ENCODE measurements around the gene SETD2. TPM values are rescaled to one million over a fixed set of nuclear protein-coding genes. Genes with fewer than 3 reads are reported as not detected.
A peak's percentile ranks its signal among the peaks of the same experiment; 100 is the strongest.
"Not testable (repeated sequence)": the region's sequence is repeated elsewhere in the genome, so short reads cannot be mapped to it uniquely, and the experiment has no call there.

The SETD2 gene
- total RNA-seq, 1 experiment from 2014 or later: 38.0 TPM

DNA sequence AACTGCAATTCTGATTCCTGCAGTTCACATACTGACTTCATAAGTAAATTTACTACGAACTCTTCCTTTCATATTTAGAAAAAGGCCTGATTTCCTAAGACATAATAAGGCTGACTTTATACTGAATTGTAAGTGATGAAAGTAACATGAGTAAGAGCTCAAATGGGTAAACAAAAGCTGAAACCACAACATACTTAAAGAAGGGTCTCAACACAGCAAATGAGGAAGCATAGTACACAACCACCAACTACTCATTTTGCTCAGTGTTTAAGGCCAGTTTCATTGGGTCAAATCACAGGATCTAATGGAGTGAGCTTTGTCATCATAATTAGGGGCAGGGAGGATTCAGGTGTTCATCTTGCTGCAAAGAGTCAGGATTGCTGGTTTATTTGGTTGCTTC, 81.4 kb downstream of the SETD2 start:
- intact Hi-C loops (cut with micrococcal nuclease): no loop called here
- Mint-ChIP-seq H3K4me1 (ENCODE audit: insufficient read depth, unreplicated experiment) (no peaks in the 10 kb centered on the region), H3K27me3 (ENCODE audit: insufficient read depth, unreplicated experiment) (no peaks in the 10 kb centered on the region), H3K4me3 (ENCODE audit: unreplicated experiment) (no peak overlapping the region), H3K9me3 (ENCODE audit: unreplicated experiment) (no peaks in the 10 kb centered on the region), H3K27ac (ENCODE audit: low read depth, unreplicated experiment) (no peak overlapping the region), H3K36me3 (ENCODE audit: insufficient read depth, unreplicated experiment) (peaks cover 77% of the 10 kb centered on the region)
- peak; percentile 2 for DNase-seq (ENCODE audit: unreplicated experiment)
- ChIA-PET POLR2A (interaction anchor here (0.9 to 2.0 kb wide), 2 partner anchors 13 to 199 kb away, joined by 3 to 7 read pairs; no protein-coding TSS in a partner anchor), CTCF (interaction anchor here (0.6 to 1.4 kb wide), 2 partner anchors 13 to 242 kb away, joined by 3 read pairs; no protein-coding TSS in a partner anchor)
- BruUV-seq (replicated peaks): no TSS peak
- TF ChIP-seq, protein P1, sequence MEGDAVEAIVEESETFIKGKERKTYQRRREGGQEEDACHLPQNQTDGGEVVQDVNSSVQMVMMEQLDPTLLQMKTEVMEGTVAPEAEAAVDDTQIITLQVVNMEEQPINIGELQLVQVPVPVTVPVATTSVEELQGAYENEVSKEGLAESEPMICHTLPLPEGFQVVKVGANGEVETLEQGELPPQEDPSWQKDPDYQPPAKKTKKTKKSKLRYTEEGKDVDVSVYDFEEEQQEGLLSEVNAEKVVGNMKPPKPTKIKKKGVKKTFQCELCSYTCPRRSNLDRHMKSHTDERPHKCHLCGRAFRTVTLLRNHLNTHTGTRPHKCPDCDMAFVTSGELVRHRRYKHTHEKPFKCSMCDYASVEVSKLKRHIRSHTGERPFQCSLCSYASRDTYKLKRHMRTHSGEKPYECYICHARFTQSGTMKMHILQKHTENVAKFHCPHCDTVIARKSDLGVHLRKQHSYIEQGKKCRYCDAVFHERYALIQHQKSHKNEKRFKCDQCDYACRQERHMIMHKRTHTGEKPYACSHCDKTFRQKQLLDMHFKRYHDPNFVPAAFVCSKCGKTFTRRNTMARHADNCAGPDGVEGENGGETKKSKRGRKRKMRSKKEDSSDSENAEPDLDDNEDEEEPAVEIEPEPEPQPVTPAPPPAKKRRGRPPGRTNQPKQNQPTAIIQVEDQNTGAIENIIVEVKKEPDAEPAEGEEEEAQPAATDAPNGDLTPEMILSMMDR (IDR thresholded peaks at IDR 0.05; ENCODE audit: unreplicated experiment): no peak

DNA sequence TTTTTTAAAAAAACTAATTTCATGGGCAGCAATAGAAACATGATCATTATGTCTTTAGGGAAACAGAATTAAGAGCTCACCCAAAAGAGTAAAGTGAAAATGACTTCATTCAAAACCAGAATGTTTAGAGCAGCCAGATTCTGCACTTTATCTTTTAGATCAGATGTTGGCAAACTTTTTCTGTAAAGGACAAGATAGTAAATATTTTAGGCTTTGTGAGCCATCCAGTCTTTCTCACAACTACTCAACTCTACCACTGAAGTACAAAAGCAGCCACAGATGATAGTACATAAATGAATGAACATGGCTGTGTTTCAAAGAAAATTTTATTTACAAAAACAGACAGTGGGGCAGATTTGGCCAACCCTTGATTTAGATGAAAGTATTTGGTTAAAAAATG, 84.5 kb downstream of the SETD2 start:
- TF ChIP-seq, protein P1 (IDR thresholded peaks at IDR 0.05; ENCODE audit: unreplicated experiment): no peak
- Mint-ChIP-seq H3K4me1 (ENCODE audit: insufficient read depth, unreplicated experiment) (peaks cover 3% of the 10 kb centered on the region), H3K4me3 (ENCODE audit: unreplicated experiment) (no peak overlapping the region), H3K27ac (ENCODE audit: low read depth, unreplicated experiment) (no peak overlapping the region), H3K36me3 (ENCODE audit: insufficient read depth, unreplicated experiment) (peaks cover 76% of the 10 kb centered on the region), H3K27me3 (ENCODE audit: insufficient read depth, unreplicated experiment) (no peaks in the 10 kb centered on the region), H3K9me3 (ENCODE audit: unreplicated experiment) (no peaks in the 10 kb centered on the region)
- BruUV-seq (replicated peaks): no TSS peak
- POLR2A ChIA-PET: interaction anchor here (0.6 kb wide), 1 partner anchor 289 kb away, joined by 3 read pairs; no protein-coding TSS in a partner anchor
- CTCF ChIA-PET: interaction anchor here (0.6 kb wide), 1 partner anchor 24 kb away, joined by 3 read pairs; no protein-coding TSS in a partner anchor
- DNase-seq (ENCODE audit: unreplicated experiment): no peak
- intact Hi-C loops (cut with micrococcal nuclease): no loop called here

DNA sequence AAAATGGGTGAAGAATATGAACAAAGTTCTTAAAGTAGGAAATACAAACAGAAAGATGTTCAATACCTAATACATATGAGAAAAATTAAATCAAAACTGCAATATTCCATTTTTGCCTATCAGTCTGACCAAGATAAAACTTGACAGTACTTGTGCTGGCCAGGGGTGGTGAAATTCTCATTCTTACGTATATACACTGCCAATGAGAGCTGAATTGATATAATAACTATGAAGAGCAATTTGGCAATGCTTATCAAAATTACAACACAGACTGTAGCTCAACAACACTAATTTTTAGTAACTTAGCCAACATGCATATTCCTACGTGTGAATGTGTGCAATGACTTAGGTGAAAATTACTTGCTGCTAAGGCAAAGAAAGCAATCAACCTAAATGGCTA, 90.2 kb downstream of the SETD2 start:
- POLR2A ChIA-PET: no interaction called here
- intact Hi-C loops (cut with micrococcal nuclease): no loop called here
- TF ChIP-seq, protein P1 (IDR thresholded peaks at IDR 0.05; ENCODE audit: unreplicated experiment): no peak
- no TSS peak for BruUV-seq (replicated peaks)
- CTCF ChIA-PET: interaction anchor here (1.1 kb wide), 1 partner anchor 31 kb away, joined by 3 read pairs; no protein-coding TSS in a partner anchor
- Mint-ChIP-seq H3K36me3 (ENCODE audit: insufficient read depth, unreplicated experiment) (peaks cover 59% of the 10 kb centered on the region), H3K4me1 (ENCODE audit: insufficient read depth, unreplicated experiment) (peaks cover 5% of the 10 kb centered on the region), H3K27me3 (ENCODE audit: insufficient read depth, unreplicated experiment) (no peaks in the 10 kb centered on the region), H3K27ac (ENCODE audit: low read depth, unreplicated experiment) (no peak overlapping the region), H3K9me3 (ENCODE audit: unreplicated experiment) (no peaks in the 10 kb centered on the region), H3K4me3 (ENCODE audit: unreplicated experiment) (no peak overlapping the region)
- no peak for DNase-seq (ENCODE audit: unreplicated experiment)

DNA sequence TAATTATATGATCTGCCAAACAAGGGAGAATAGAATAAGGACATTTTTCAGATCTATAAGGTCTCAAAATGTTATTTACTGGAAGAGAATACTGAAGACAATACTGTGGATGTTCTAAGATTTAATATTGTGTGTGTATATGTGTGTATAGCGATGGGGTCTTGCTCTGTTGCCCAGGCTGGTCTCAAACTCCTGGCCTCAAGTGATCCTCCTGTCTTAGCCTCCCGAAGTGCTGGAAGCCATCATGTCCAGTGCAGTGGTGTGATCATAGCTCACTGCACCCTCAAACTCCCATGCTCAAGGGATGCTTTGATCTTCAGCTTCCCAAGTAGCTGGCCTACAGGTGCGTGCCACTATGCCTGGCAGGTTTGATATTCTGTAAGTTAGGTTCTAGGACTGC, 93.1 kb downstream of the SETD2 start:
- intact Hi-C loops (cut with micrococcal nuclease): no loop called here
- peaks cover 5% of the 10 kb centered on the region for H3K4me1 Mint-ChIP-seq (ENCODE audit: insufficient read depth, unreplicated experiment)
- CTCF ChIA-PET: no interaction called here
- H3K9me3 Mint-ChIP-seq (ENCODE audit: unreplicated experiment): no peaks in the 10 kb centered on the region
- H3K27ac Mint-ChIP-seq (ENCODE audit: low read depth, unreplicated experiment): no peak overlapping the region
- POLR2A ChIA-PET: no interaction called here
- no peaks in the 10 kb centered on the region for H3K27me3 Mint-ChIP-seq (ENCODE audit: insufficient read depth, unreplicated experiment)
- H3K36me3 Mint-ChIP-seq (ENCODE audit: insufficient read depth, unreplicated experiment): peaks cover 52% of the 10 kb centered on the region
- no TSS peak for BruUV-seq (replicated peaks)
- TF ChIP-seq, protein P1 (IDR thresholded peaks at IDR 0.05; ENCODE audit: unreplicated experiment): no peak
- H3K4me3 Mint-ChIP-seq (ENCODE audit: unreplicated experiment): no peak overlapping the region
- no peak for DNase-seq (ENCODE audit: unreplicated experiment)

DNA sequence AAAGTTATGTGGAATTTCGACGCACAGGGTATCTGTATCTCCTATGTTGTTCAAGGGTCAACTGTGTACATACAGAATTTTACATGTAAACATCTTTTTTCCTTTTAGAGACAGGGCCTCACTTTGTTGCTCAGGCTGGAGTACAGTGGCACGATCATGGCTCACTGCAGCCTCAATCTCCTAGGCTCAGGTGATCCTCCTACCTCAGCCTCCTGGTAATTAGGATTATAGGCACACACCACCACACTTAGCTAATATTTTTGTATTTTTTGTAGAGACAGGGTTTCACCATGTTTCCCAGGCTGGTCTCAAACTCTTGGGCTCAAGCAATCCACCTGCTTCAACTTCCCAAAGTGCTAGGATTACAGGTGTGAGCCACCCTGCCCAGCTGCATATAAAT, 97.7 kb downstream of the SETD2 start:
- H3K4me1 Mint-ChIP-seq (ENCODE audit: insufficient read depth, unreplicated experiment); DNase-seq (ENCODE audit: unreplicated experiment); H3K27me3 Mint-ChIP-seq (ENCODE audit: insufficient read depth, unreplicated experiment); CTCF ChIA-PET; H3K27ac Mint-ChIP-seq (ENCODE audit: low read depth, unreplicated experiment); H3K9me3 Mint-ChIP-seq (ENCODE audit: unreplicated experiment); BruUV-seq (replicated peaks); H3K4me3 Mint-ChIP-seq (ENCODE audit: unreplicated experiment); intact Hi-C loops (cut with micrococcal nuclease); POLR2A ChIA-PET: not testable (repeated sequence)
- H3K36me3 Mint-ChIP-seq (ENCODE audit: insufficient read depth, unreplicated experiment): peaks cover 57% of the 10 kb centered on the region
